ENCODE data around the gene SESN1.
"Not testable (repeated sequence)": the region's sequence is repeated elsewhere in the genome, so short reads cannot be mapped to it uniquely, and the experiment has no call there.

The SESN1 gene

GRCh38 chr6:108988296-108988695, 106.3 kb downstream of the SESN1 start:
- no peak overlapping the region for H3K27ac ChIP-seq
- TF ChIP-seq CTCF (IDR thresholded peaks at IDR 0.05) (no peak), ZFX (IDR thresholded peaks at IDR 0.05; ENCODE audit: borderline replicate concordance) (no peak)

GRCh38 chr6:108987156-108987555, 107.5 kb downstream of the SESN1 start:
- no peak overlapping the region for H3K27ac ChIP-seq
- TF ChIP-seq CTCF (IDR thresholded peaks at IDR 0.05) (no peak), ZFX (IDR thresholded peaks at IDR 0.05; ENCODE audit: borderline replicate concordance) (no peak)

GRCh38 chr6:108985301-108985700, 109.3 kb downstream of the SESN1 start:
- H3K27ac ChIP-seq, result no peak overlapping the region
- no peak for TF ChIP-seq CTCF (IDR thresholded peaks at IDR 0.05)
- no peak for TF ChIP-seq ZFX (IDR thresholded peaks at IDR 0.05; ENCODE audit: borderline replicate concordance)

- no peak overlapping the region for H3K27ac ChIP-seq
- TF ChIP-seq CTCF (IDR thresholded peaks at IDR 0.05) (no peak), ZFX (IDR thresholded peaks at IDR 0.05; ENCODE audit: borderline replicate concordance) (no peak)
Observed at GRCh38 chr6:108983151-108983550, 111.5 kb downstream of the SESN1 start.

- no peak for TF ChIP-seq CTCF (IDR thresholded peaks at IDR 0.05)
- no peak for TF ChIP-seq ZFX (IDR thresholded peaks at IDR 0.05; ENCODE audit: borderline replicate concordance)
- no peak overlapping the region for H3K27ac ChIP-seq
Observed at GRCh38 chr6:108982154-108983113, 112.2 kb downstream of the SESN1 start.

- H3K27ac ChIP-seq, result not testable (repeated sequence)
Observed at GRCh38 chr6:108978638-108979037, 116.0 kb downstream of the SESN1 start.

GRCh38 chr6:108974201-108974600, 120.4 kb downstream of the SESN1 start:
- TF ChIP-seq ZFX (IDR thresholded peaks at IDR 0.05; ENCODE audit: borderline replicate concordance) (no peak), CTCF (IDR thresholded peaks at IDR 0.05) (no peak)

More at GRCh38 chr6:108974201-108974600, 120.4 kb downstream of the SESN1 start:
- no peak overlapping the region for H3K27ac ChIP-seq
